NB4 (cell line): Measurements from ENCODE around the gene ANKRD28.

Source experiments
- DNase-seq: peaks from one replicate; pipeline ENCODE4 v3.0.0; 2010; ENCODE audit warnings: low read depth
- H3K4me3 ChIP-seq: one replicate; pipeline ENCODE4 v1.5.1; 2011; ENCODE audit warnings: mild to moderate bottlenecking, low read depth, low read length, moderate library complexity
- CTCF ChIP-seq: IDR thresholded peaks from one replicate; pipeline ENCODE4 v1.5.1; 2012; ENCODE audit warnings: low read depth, low read length
- MAX ChIP-seq: IDR thresholded peaks from 2 replicates; pipeline ENCODE4 v1.6.1; 2011; ENCODE audit warnings: low read depth, low read length
- MYC ChIP-seq: IDR thresholded peaks from 2 replicates; pipeline ENCODE4 v1.6.1; 2011; ENCODE audit warnings: low read depth, low read length
- POLR2A ChIP-seq: IDR thresholded peaks from 2 replicates; pipeline ENCODE4 v1.6.1; 2011; ENCODE audit warnings: mild to moderate bottlenecking; ENCODE audit not compliant: insufficient read length; ENCODE audit errors: extremely low read depth

Gene ANKRD28

GRCh38 chr3:15667484-15667883 lies 130.3 kb downstream of the ANKRD28 start:
- TF ChIP-seq MAX: no peak
- TF ChIP-seq CTCF: no peak
- no peak for DNase-seq

GRCh38 chr3:15666277-15666676 lies 131.5 kb downstream of the ANKRD28 start:
- no peak for DNase-seq

More at GRCh38 chr3:15667484-15667883, 130.3 kb downstream of the ANKRD28 start:
- no peak overlapping the region for H3K4me3 ChIP-seq

GRCh38 chr3:15665510-15666150 lies 132.1 kb downstream of the ANKRD28 start:
- no peak for DNase-seq
- no peak overlapping the region for H3K4me3 ChIP-seq
- no peak for TF ChIP-seq MYC
- TF ChIP-seq CTCF: no peak
- no peak for TF ChIP-seq POLR2A

More at GRCh38 chr3:15666277-15666676, 131.5 kb downstream of the ANKRD28 start:
- TF ChIP-seq MAX: no peak
- TF ChIP-seq MYC: no peak
- TF ChIP-seq CTCF: no peak
- no peak for TF ChIP-seq POLR2A
- no peak overlapping the region for H3K4me3 ChIP-seq

DNA sequence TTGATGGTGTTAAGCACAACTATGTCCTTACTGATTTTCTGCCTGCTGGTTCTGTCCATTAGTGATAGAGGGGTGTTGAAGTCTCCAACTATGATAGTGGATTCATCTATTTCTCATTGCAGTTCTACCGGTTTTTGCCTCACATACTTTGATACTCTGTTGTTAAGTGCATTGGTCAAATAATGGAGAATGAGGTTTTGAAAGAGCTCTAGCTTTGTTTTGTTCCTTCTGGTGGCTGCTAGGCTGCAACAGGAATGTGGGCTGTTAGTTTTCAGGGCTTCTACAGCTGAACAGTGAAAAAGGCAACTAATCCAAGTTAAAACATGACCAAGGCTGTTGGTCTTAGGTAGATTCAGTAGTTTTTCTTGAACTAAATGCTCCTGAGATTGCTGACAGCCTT lies 133.6 kb downstream of the ANKRD28 start:
- TF ChIP-seq MAX (no peak), POLR2A (no peak), CTCF (no peak), MYC (no peak)
- H3K4me3 ChIP-seq: no peak overlapping the region
- DNase-seq: no peak

DNA sequence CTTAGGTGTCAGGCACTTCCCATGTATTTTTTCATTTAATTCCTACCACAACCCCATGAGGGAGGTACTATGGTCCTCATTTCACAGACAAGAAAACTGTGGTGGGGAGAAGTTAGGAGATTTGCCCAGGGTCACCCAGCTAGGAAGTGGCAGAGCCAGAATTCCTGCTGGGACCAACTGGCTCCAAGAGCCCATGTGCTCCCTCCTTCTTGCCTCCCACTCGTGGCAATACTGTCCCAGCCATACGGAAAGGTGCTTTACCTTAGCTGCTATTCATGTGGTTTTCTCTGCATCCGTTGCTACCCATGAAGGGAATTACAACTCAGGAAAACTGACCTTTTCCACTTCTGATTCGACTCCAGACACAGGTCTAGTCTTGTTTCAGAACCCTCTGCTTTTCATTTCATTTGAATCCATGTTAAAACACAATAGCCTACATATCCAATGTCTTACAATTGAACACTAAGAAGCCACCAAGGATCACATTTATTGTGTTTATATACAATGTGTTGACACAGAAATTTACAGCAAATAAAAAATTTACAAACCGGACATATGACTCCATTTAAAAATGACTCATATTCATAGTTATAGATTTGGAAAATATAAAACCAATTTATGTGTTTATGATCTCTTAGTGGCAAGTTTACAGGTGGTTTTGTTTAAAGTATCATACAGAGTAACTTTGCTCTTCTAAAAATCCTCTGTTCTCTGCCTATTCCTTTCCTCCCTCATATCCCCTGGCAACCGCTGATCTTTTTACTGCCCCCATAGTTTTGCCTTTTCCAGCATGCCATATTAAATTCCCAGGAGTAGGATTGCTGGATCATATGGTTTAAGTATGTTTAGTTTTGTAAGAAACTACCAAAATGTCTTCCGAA lies 137.5 kb downstream of the ANKRD28 start:
- TF ChIP-seq POLR2A (no peak), CTCF (no peak), MYC (no peak), MAX (no peak)
- no peak for DNase-seq
- H3K4me3 ChIP-seq: no peak overlapping the region
